ENCODE results near the gene OR56B1.
"Not testable (repeated sequence)": the region's sequence is repeated elsewhere in the genome, so short reads cannot be mapped to it uniquely, and the experiment has no call there.

Gene OR56B1

GRCh38 chr11:5703741-5704536, 32.3 kb upstream of the OR56B1 start:
- DNase-seq (ENCODE audit: low read depth): no peak
- TF ChIP-seq CTCF (IDR thresholded peaks at IDR 0.05; ENCODE audit: insufficient read depth, low read depth, low read length, missing control alignments): no peak
- H3K4me3 ChIP-seq (ENCODE audit: low read length): no peak overlapping the region

GRCh38 chr11:5705688-5706087, 30.6 kb upstream of the OR56B1 start:
- TF ChIP-seq CTCF (IDR thresholded peaks at IDR 0.05; ENCODE audit: insufficient read depth, low read depth, low read length, missing control alignments): no peak
- no peak overlapping the region for H3K4me3 ChIP-seq (ENCODE audit: low read length)
- DNase-seq (ENCODE audit: low read depth): peak; percentile 52

GRCh38 chr11:5712507-5712906, 23.7 kb upstream of the OR56B1 start:
- TF ChIP-seq CTCF (IDR thresholded peaks at IDR 0.05; ENCODE audit: insufficient read depth, low read depth, low read length, missing control alignments): peak; percentile 58
- no peak overlapping the region for H3K4me3 ChIP-seq (ENCODE audit: low read length)
- DNase-seq (ENCODE audit: low read depth): peak; percentile 33

GRCh38 chr11:5713695-5714094, 22.6 kb upstream of the OR56B1 start:
- no peak for DNase-seq (ENCODE audit: low read depth)
- H3K4me3 ChIP-seq (ENCODE audit: low read length): no peak overlapping the region
- TF ChIP-seq CTCF (IDR thresholded peaks at IDR 0.05; ENCODE audit: insufficient read depth, low read depth, low read length, missing control alignments): no peak

GRCh38 chr11:5716518-5716917, 19.7 kb upstream of the OR56B1 start:
- not testable (repeated sequence) for DNase-seq (ENCODE audit: low read depth); H3K4me3 ChIP-seq (ENCODE audit: low read length)

- DNase-seq (ENCODE audit: low read depth): no peak
- no peak for TF ChIP-seq CTCF (IDR thresholded peaks at IDR 0.05; ENCODE audit: insufficient read depth, low read depth, low read length, missing control alignments)
- H3K4me3 ChIP-seq (ENCODE audit: low read length): no peak overlapping the region
Observed at GRCh38 chr11:5719703-5720495, 16.3 kb upstream of the OR56B1 start.

- TF ChIP-seq CTCF (IDR thresholded peaks at IDR 0.05; ENCODE audit: insufficient read depth, low read depth, low read length, missing control alignments): no peak
- no peak overlapping the region for H3K4me3 ChIP-seq (ENCODE audit: low read length)
- no peak for DNase-seq (ENCODE audit: low read depth)
Observed at GRCh38 chr11:5722622-5723021, 13.6 kb upstream of the OR56B1 start.
